Measurements from ENCODE around the gene MAN1A1.
A peak's percentile ranks its signal among the peaks of the same experiment; 100 is the strongest.

MAN1A1 gene

GRCh38 chr6:119264854-119265397, 84.6 kb downstream of the MAN1A1 start:
- DNase-seq (ENCODE audit: low read depth) = no peak
- no peak overlapping the region for H3K4me3 ChIP-seq (ENCODE audit: low read length)
- TF ChIP-seq, protein P1, sequence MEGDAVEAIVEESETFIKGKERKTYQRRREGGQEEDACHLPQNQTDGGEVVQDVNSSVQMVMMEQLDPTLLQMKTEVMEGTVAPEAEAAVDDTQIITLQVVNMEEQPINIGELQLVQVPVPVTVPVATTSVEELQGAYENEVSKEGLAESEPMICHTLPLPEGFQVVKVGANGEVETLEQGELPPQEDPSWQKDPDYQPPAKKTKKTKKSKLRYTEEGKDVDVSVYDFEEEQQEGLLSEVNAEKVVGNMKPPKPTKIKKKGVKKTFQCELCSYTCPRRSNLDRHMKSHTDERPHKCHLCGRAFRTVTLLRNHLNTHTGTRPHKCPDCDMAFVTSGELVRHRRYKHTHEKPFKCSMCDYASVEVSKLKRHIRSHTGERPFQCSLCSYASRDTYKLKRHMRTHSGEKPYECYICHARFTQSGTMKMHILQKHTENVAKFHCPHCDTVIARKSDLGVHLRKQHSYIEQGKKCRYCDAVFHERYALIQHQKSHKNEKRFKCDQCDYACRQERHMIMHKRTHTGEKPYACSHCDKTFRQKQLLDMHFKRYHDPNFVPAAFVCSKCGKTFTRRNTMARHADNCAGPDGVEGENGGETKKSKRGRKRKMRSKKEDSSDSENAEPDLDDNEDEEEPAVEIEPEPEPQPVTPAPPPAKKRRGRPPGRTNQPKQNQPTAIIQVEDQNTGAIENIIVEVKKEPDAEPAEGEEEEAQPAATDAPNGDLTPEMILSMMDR (IDR thresholded peaks at IDR 0.05; ENCODE audit: insufficient read depth, low read depth, low read length, missing control alignments) = no peak

DNA sequence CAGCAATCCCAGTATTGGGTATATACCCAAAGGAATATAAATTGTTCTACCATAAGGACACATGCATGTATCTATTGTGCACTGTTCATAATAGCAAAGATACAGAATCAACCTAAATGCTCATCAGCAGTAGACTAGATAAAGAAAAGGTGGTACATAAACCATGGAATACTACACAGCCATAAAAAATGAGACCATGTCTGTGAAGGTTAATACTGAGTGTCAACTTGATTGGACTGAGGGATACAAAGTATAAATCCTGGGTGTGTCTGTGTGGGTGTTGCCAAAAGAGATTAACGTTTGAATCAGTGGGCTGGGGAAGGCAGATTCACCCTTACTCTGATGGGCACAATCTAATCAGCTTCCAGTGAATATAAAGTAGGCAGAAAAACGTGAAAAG, 86.9 kb downstream of the MAN1A1 start:
- TF ChIP-seq, protein P1 (IDR thresholded peaks at IDR 0.05; ENCODE audit: insufficient read depth, low read depth, low read length, missing control alignments) = no peak
- no peak overlapping the region for H3K4me3 ChIP-seq (ENCODE audit: low read length)
- DNase-seq (ENCODE audit: low read depth) = no peak

GRCh38 chr6:119261944-119262284, 87.6 kb downstream of the MAN1A1 start:
- TF ChIP-seq, protein P1 (IDR thresholded peaks at IDR 0.05; ENCODE audit: insufficient read depth, low read depth, low read length, missing control alignments) = no peak
- DNase-seq (ENCODE audit: low read depth) = no peak
- no peak overlapping the region for H3K4me3 ChIP-seq (ENCODE audit: low read length)

DNA sequence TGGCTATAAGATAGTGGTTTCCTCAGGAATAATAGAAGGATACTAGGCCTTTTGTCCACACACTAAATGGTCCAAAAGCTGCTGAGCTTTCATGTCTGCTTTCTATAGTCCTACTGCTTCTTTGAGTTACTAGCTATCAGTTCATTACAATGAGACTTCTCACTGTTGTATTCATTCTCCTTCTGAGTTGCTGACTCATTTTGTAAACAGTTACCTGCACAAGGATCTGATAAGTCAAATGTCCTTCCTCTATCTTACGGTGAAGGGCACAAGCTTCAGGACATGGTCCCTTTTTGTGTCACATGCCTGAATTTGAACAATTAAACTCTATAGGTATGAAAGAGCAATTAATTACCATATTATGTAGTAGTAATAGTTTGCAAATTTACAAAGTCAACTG, 90.5 kb downstream of the MAN1A1 start:
- TF ChIP-seq, protein P1 (IDR thresholded peaks at IDR 0.05; ENCODE audit: insufficient read depth, low read depth, low read length, missing control alignments) = no peak
- peak; percentile 61 for DNase-seq (ENCODE audit: low read depth)
- no peak overlapping the region for H3K4me3 ChIP-seq (ENCODE audit: low read length)

- no peak overlapping the region for H3K4me3 ChIP-seq (ENCODE audit: low read length)
- TF ChIP-seq, protein P1 (IDR thresholded peaks at IDR 0.05; ENCODE audit: insufficient read depth, low read depth, low read length, missing control alignments) = no peak
- no peak for DNase-seq (ENCODE audit: low read depth)
Measured at GRCh38 chr6:119257726-119258125, 91.8 kb downstream of the MAN1A1 start.

DNA sequence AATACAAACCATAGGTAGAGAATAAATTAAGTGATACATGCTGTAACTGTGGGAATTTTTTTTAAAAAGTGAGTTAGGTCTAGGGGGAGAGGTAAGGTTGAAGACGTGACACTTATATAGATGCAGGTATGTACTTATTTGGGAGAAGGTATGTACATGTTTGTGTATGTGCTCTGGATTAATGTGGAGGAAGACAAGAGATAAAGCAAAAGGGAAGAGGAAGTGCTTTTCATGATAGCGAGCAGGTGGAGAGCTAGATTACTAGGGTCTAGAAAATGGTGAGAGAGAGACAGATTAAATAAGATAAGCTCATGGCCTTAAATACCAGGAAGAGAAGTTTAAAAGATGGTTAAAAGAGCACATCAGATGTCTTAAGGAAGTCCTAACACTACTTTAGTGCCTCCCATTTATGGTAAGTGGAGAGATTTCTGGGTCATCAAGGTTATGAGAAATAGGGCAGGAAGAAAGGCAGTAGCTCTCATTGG, 92.5 kb downstream of the MAN1A1 start:
- TF ChIP-seq, protein P1 (IDR thresholded peaks at IDR 0.05; ENCODE audit: insufficient read depth, low read depth, low read length, missing control alignments) = no peak
- H3K4me3 ChIP-seq (ENCODE audit: low read length) = no peak overlapping the region
- no peak for DNase-seq (ENCODE audit: low read depth)

DNA sequence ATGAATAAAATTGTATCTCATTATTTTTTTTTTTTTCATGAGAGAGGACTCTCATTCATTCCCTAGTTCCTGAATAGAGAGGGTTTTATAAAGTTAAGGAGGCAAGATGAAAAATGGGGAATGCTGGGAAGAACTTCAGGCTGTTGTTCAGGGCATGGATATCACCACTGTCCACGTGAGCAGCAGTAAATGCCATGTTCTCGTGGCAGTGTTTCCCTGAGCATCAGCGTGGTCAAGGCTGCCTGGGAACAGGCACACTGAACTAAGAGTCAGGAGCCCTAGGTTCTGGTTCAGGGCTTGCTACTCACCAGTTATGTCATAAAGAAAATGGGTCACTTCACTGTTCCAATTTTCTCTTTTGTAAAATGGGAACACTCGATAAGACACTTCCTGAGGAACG, 93.2 kb downstream of the MAN1A1 start:
- DNase-seq (ENCODE audit: low read depth) = no peak
- H3K4me3 ChIP-seq (ENCODE audit: low read length) = no peak overlapping the region
- TF ChIP-seq, protein P1 (IDR thresholded peaks at IDR 0.05; ENCODE audit: insufficient read depth, low read depth, low read length, missing control alignments) = no peak
